Lung (tissue), 12 donors: ENCODE results near the gene FAM210B. TPM values are rescaled to one million over a fixed set of nuclear protein-coding genes. Genes with fewer than 3 reads are reported as not detected.

Source experiments
- ATAC-seq: fragments of 200-7000 bp; cut with Tn5 transposase; one replicate; pipeline ENCODE4 v1.9.1; 2020; ENCODE audit warnings: moderate number of reproducible peaks; ENCODE audit not compliant: insufficient read depth, low FRiP score
- DNase-seq, 3 donors: peaks; one replicate each; pipeline ENCODE4 v3.0.0-alpha.2; 2013 to 2017
- H3K27ac ChIP-seq, 2 donors: one replicate each; pipeline ENCODE4 v1.5.1; 2013; ENCODE audit warnings: mild to moderate bottlenecking in 2 of 2, moderate library complexity in 2 of 2, control low read depth in 1 of 2, inconsistent platforms in 1 of 2, low read depth in 1 of 2, low read length in 1 of 2
- H3K27me3 ChIP-seq, 3 donors: one replicate each; pipeline ENCODE4 v1.5.1; 2013; ENCODE audit warnings: low read length in 2 of 3; ENCODE audit not compliant: control insufficient read depth in 3 of 3, insufficient read depth in 3 of 3
- H3K36me3 ChIP-seq, 4 donors: one replicate each; pipeline ENCODE4 v1.5.1; 2013; ENCODE audit warnings: low read length in 4 of 4, mild to moderate bottlenecking in 1 of 4, moderate library complexity in 1 of 4; ENCODE audit not compliant: control insufficient read depth in 4 of 4, insufficient read depth in 4 of 4
- H3K4me1 ChIP-seq, 5 donors: one replicate each; pipeline ENCODE4 v1.5.1; 2013; ENCODE audit warnings: low read length in 5 of 5, mild to moderate bottlenecking in 2 of 5, moderate library complexity in 1 of 5; ENCODE audit not compliant: control insufficient read depth in 5 of 5, insufficient read depth in 5 of 5
- H3K4me3 ChIP-seq: one replicate; pipeline ENCODE4 v1.5.1; 2013; ENCODE audit warnings: mild to moderate bottlenecking, control low read depth, moderate library complexity
- H3K9ac ChIP-seq, 2 donors: one replicate each; pipeline ENCODE4 v1.5.1; 2013; ENCODE audit warnings: low read length in 2 of 2, control low read depth in 1 of 2; ENCODE audit not compliant: insufficient read depth in 1 of 2
- H3K9me3 ChIP-seq, 4 donors: one replicate each; pipeline ENCODE4 v1.5.1; 2013; ENCODE audit warnings: low read length in 3 of 4, mild to moderate bottlenecking in 1 of 4, moderate library complexity in 1 of 4; ENCODE audit not compliant: control insufficient read depth in 4 of 4, insufficient read depth in 3 of 4
- WGBS, 2 donors: extraction: QIAGEN DNeasy Blood & Tissue Kit; methylation state at CpG; one replicate each; pipeline ENCODE4 v1.1.7; 2013; 5-methylcytosine and 5-hydroxymethylcytosine counted together
- polyA plus RNA-seq, 2 donors: library from polyadenylated mRNA; stranded (reverse); fragments of 200-250 nt; gene quantifications; one replicate each; pipeline ENCODE4 v1.2.1, GENCODE V29; 2013
- total RNA-seq, 2 donors: library from RNA; depleted of rRNA in 1 of 2; stranded (reverse); fragments of >200 nt in 1 of 2; gene quantifications; one replicate each; pipeline ENCODE4 v1.2.1, GENCODE V29; 2014 to 2021
- TF ChIP-seq, protein P1 (sequence below): IDR thresholded peaks from 2 replicates; pipeline ENCODE4 v1.5.1; 2012; ENCODE audit warnings: mild to moderate bottlenecking; ENCODE audit errors: control extremely low read depth, extremely low read depth
- donor health status: control.
- donor health status: control.
- donor health status: Bipolar disorder and iron deficiency.
- donor health status: healthy.
- donor health status: DM: yes; HTN: yes; CAD: no.

The FAM210B gene
- total and polyA plus RNA-seq, 4 donors = 18.7 to 41.7 (median 25.0) TPM

DNA sequence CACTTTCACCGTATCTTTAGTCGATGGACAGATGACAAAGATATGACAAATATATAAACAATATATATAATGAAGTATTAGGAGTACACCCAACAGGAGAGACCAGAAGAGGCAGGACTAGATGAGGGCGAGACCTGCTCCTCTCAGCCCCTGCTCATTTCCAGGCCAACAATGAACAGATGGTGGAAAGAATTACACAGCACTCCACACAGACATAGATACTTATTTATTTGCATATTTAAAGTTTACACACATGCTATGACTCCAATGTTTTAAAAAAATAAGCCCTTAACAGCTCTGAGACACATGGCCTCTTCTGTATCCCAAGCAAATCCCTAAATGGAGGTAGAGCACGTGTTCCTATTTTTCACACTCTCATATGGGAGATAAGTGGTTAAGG is 10.4 kb downstream of the FAM210B start:
- H3K9me3 ChIP-seq = no peaks in the 10 kb centered on the region
- no peak overlapping the region for H3K4me3 ChIP-seq
- H3K27me3 ChIP-seq = no peaks in the 10 kb centered on the region
- 89 to 92% methylated on average over 4 of the region's 4 CpGs for whole genome bisulfite sequencing, 2 donors
- H3K4me1 ChIP-seq = no peaks in the 10 kb centered on the region
- no peak overlapping the region for H3K9ac ChIP-seq
- no peak for DNase-seq
- peaks cover 6 to 19% (median 17%) of the 10 kb centered on the region in 4 donors for H3K36me3 ChIP-seq
- ATAC-seq = no peak
- H3K27ac ChIP-seq = no peak overlapping the region
- TF ChIP-seq, protein P1, sequence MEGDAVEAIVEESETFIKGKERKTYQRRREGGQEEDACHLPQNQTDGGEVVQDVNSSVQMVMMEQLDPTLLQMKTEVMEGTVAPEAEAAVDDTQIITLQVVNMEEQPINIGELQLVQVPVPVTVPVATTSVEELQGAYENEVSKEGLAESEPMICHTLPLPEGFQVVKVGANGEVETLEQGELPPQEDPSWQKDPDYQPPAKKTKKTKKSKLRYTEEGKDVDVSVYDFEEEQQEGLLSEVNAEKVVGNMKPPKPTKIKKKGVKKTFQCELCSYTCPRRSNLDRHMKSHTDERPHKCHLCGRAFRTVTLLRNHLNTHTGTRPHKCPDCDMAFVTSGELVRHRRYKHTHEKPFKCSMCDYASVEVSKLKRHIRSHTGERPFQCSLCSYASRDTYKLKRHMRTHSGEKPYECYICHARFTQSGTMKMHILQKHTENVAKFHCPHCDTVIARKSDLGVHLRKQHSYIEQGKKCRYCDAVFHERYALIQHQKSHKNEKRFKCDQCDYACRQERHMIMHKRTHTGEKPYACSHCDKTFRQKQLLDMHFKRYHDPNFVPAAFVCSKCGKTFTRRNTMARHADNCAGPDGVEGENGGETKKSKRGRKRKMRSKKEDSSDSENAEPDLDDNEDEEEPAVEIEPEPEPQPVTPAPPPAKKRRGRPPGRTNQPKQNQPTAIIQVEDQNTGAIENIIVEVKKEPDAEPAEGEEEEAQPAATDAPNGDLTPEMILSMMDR = no peak

DNA sequence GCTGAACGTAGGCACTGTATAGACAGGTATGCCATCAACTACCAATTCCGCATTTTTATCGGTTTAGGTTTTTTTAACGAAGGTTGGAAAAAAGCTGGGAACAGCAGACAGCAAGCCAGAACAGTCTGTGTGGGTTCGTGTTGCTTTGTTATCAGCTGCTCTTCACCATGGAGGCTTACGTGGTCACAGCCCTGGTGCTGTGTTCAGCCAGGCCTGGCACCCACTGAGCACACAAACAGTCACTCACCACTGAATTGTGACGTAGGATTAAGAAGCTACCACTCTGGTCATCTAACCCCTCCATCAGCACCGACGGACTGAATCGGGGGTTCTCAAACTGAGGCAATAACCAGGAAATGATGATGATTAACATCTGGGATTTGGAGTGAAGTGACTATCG is 13.2 kb downstream of the FAM210B start:
- no peak overlapping the region for H3K4me3 ChIP-seq
- no peak for ATAC-seq
- no peaks in the 10 kb centered on the region for H3K27me3 ChIP-seq
- DNase-seq = no peak
- H3K4me1 ChIP-seq = no peaks in the 10 kb centered on the region
- no peaks in the 10 kb centered on the region for H3K9me3 ChIP-seq
- H3K36me3 ChIP-seq = peaks cover 4 to 11% (median 8%) of the 10 kb centered on the region in 4 donors
- H3K9ac ChIP-seq = no peak overlapping the region
- 94 to 95% methylated on average over 11 of the region's 11 CpGs for WGBS, 2 donors
- TF ChIP-seq, protein P1 = no peak
- H3K27ac ChIP-seq = no peak overlapping the region

DNA sequence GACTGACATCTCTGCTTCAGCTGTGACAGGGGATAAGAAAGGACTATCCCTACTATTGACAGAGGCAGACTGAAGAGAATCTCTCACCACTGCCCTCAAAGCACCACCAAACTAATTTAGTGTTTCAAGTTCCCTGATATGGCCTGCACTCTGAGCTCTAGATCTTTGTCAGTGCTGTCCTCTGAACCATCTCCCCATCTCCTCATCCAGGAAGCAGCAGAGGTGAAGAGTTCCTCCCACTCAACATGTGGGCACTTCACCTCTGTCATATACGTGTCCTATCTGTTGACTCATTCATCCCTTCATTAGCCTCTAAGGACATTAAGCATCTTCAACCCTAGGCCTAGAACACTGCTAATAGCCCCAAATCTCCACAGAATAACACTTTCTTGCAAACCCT is 14.1 kb downstream of the FAM210B start:
- DNase-seq (no peak), ATAC-seq (no peak)
- TF ChIP-seq, protein P1 = no peak
- no peaks in the 10 kb centered on the region for H3K27me3 ChIP-seq
- no peak overlapping the region for H3K27ac ChIP-seq
- no peaks in the 10 kb centered on the region for H3K4me1 ChIP-seq
- no peak overlapping the region for H3K4me3 ChIP-seq
- H3K9ac ChIP-seq = no peak overlapping the region
- WGBS, 2 donors = 38 to 80% methylated on average over 1 of the region's 1 CpG
- peaks cover 2 to 9% (median 7%) of the 10 kb centered on the region in 4 donors for H3K36me3 ChIP-seq
- H3K9me3 ChIP-seq = no peaks in the 10 kb centered on the region

DNA sequence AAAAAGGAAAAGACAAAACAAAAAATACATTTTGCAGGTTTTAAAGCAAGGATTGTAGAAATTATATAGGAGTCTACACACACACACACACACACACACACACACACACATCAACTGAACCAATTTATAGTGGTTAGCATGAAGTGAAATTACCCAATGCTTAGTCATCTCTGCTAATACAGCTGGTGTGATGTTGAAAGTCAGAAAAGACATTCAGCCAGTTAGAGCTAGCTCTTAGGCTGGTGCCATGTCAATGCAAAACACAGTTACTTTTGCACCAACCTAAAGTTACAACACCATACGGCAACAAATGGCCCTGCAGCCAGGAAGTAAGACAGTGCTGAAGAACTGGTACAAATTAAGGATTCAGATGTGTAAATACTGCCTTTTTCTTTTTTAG is 15.2 kb downstream of the FAM210B start:
- Histone ChIP-seq H3K27ac (no peak overlapping the region), H3K36me3 (peaks cover 0 to 11% (median 4%) of the 10 kb centered on the region in 4 donors), H3K27me3 (no peaks in the 10 kb centered on the region)

More for the DNA sequence above, 15.2 kb downstream of the FAM210B start:
- no peak overlapping the region for H3K4me3 ChIP-seq
- H3K4me1 ChIP-seq = no peaks in the 10 kb centered on the region
- TF ChIP-seq, protein P1 = no peak
- 20 to 45% methylated on average over 1 of the region's 1 CpG for WGBS, 2 donors
- no peak for DNase-seq
- ATAC-seq = peak; percentile 62
- H3K9ac ChIP-seq = no peak overlapping the region
- no peaks in the 10 kb centered on the region for H3K9me3 ChIP-seq
